Endothelial cell of umbilical vein (primary cell): Measurements from ENCODE around the gene ANKRD39. TPM values are rescaled to one million over a fixed set of nuclear protein-coding genes. Genes with fewer than 3 reads are reported as not detected.

ENCODE experiments used
- BruUV-seq: library from RNA; stranded (reverse); fragments of 400-500 nt; replicated peaks from 2 replicates; lab custom pipeline; 2021; lab: Mats Ljungman, UMichigan
- CTCF ChIA-PET: fragments of 300-600, 350-600 bp; sonication (Branson Sonifier 250); formaldehyde crosslinking; loops from one replicate; lab custom pipeline; 2021; ENCODE audit warnings: antibody characterized with exemption, inconsistent platforms; lab: Charles Lee
- POLR2A ChIA-PET: fragments of 300-600, 350-600 bp; sonication (Branson Sonifier 250); formaldehyde crosslinking; loops from one replicate; lab custom pipeline; 2021; ENCODE audit warnings: antibody characterized with exemption, inconsistent platforms; lab: Charles Lee
- DNase-seq: peaks from one replicate; pipeline ENCODE4 v3.0.0-alpha.2; 2011; ENCODE audit warnings: low read depth, low spot score
- FAIRE-seq: peaks from 2 replicates; lab custom pipeline; 2011; peaks lifted over from hg19 to GRCh38; lab: Jason Lieb, UNC
- H2AFZ ChIP-seq: 2 replicates; pipeline ENCODE4 v1.6.0; 2012; ENCODE audit warnings: low read depth, low read length, control low read depth, inconsistent platforms
- H3K27ac ChIP-seq: 2 replicates; pipeline ENCODE4 v1.5.1; 2011; ENCODE audit warnings: low read depth, mild to moderate bottlenecking, control low read depth, low read length, moderate library complexity; ENCODE audit not compliant: insufficient read depth
- H3K27me3 ChIP-seq, 2 experiments: 2 replicates each; pipeline versions ENCODE4 v1.6.0 to v1.6.1; 2011; ENCODE audit warnings: low read length in 2 of 2, mixed read lengths in 1 of 2; ENCODE audit not compliant: control insufficient read depth in 2 of 2, insufficient read depth in 2 of 2
- H3K36me3 ChIP-seq, 2 experiments: 2 replicates in 1 of 2; 3 replicates in 1 of 2; pipeline ENCODE4 v1.5.1; 2011; ENCODE audit warnings: low read length in 2 of 2, mild to moderate bottlenecking in 1 of 2, moderate library complexity in 1 of 2; ENCODE audit not compliant: control insufficient read depth in 2 of 2, insufficient read depth in 2 of 2; ENCODE audit errors: extremely low read depth in 1 of 2
- H3K4me1 ChIP-seq: 3 replicates; pipeline ENCODE4 v1.5.1; 2011; ENCODE audit warnings: mild to moderate bottlenecking, low read length; ENCODE audit not compliant: control insufficient read depth, insufficient read depth; ENCODE audit errors: extremely low read depth
- H3K4me2 ChIP-seq: 2 replicates; pipeline ENCODE4 v1.6.1; 2011; ENCODE audit warnings: low read length, control low read depth, mixed read lengths; ENCODE audit not compliant: insufficient read depth
- H3K4me3 ChIP-seq, 3 experiments: fragments of 200-600 bp in 1 of 3; sonication (generic), shearing (Covaris generic) in 1 of 3; replicated peaks in 1 of 3; 2 replicates each; pipeline ENCODE4 v1.5.1; 2011 to 2016; ENCODE audit warnings: control low read depth in 3 of 3, low read length in 3 of 3, mild to moderate bottlenecking in 2 of 3, inconsistent platforms in 1 of 3, low read depth in 1 of 3, moderate library complexity in 1 of 3; ENCODE audit not compliant: insufficient read depth in 1 of 3
- H3K79me2 ChIP-seq: 2 replicates; pipeline ENCODE4 v1.6.0; 2012; ENCODE audit warnings: low read length, inconsistent platforms; ENCODE audit not compliant: control insufficient read depth, insufficient read depth
- H3K9ac ChIP-seq: replicated peaks from 2 replicates; pipeline ENCODE3; 2011; ENCODE audit warnings: low read length, control low read depth; ENCODE audit not compliant: insufficient read depth; ENCODE audit errors: extremely low read depth
- H3K9me1 ChIP-seq: replicated peaks from 3 replicates; pipeline ENCODE4 v1.6.0; 2011; ENCODE audit warnings: mild to moderate bottlenecking, low read length; ENCODE audit not compliant: control insufficient read depth, insufficient read depth; ENCODE audit errors: extremely low read depth
- H3K9me3 ChIP-seq: replicated peaks from 2 replicates; pipeline ENCODE4 v1.5.1; 2012; ENCODE audit warnings: low read length, inconsistent platforms; ENCODE audit not compliant: control insufficient read depth, insufficient read depth
- H4K20me1 ChIP-seq: replicated peaks from 2 replicates; pipeline ENCODE3; 2011; ENCODE audit warnings: mild to moderate bottlenecking, low read length; ENCODE audit not compliant: control insufficient read depth, insufficient read depth; ENCODE audit errors: extremely low read depth
- FOS ChIP-seq: IDR thresholded peaks from 2 replicates; pipeline ENCODE4 v1.6.1; 2011; ENCODE audit warnings: mild to moderate bottlenecking, low read length, moderate library complexity, borderline replicate concordance; ENCODE audit not compliant: insufficient read depth
- JUN ChIP-seq: IDR thresholded peaks from 2 replicates; pipeline ENCODE4 v1.6.1; 2011; ENCODE audit warnings: borderline replicate concordance, low read depth; ENCODE audit not compliant: insufficient read length, insufficient read depth
- dilution Hi-C: fragments of 300-500 bp; cut with MboI; formaldehyde crosslinking; loops from one replicate; pipeline ENCODE4 v1.15.0; 2019; ENCODE audit warnings: low sequenced_read_pairs; ENCODE audit not compliant: extremely low pct_ligation_motif_present
- intact Hi-C: fragments of 100-400 bp; cut with micrococcal nuclease; formaldehyde crosslinking; loops from one replicate; pipeline ENCODE4 v1.10.0; 2022
- polyA plus RNA-seq, 4 experiments: library from polyadenylated mRNA; depleted of rRNA in 3 of 4; stranded (reverse) in 3 of 4; unstranded in 1 of 4; fragments of >200 nt; gene quantifications; 2 replicates each; pipeline versions ENCODE4 v1.2.1 to v1.2.3, GENCODE V29; 2011 to 2012; ENCODE audit warnings: missing spikeins in 1 of 4
- total RNA-seq: library from RNA; stranded (reverse); gene quantifications from 2 replicates; pipeline ENCODE4 v1.2.3, GENCODE V29; 2021

The ANKRD39 gene
- total and polyA plus RNA-seq, 2 donors (not counting 3 experiments of a cell fraction or from before 2014, with no cell fraction given) = 14.7 to 17.9 TPM

DNA sequence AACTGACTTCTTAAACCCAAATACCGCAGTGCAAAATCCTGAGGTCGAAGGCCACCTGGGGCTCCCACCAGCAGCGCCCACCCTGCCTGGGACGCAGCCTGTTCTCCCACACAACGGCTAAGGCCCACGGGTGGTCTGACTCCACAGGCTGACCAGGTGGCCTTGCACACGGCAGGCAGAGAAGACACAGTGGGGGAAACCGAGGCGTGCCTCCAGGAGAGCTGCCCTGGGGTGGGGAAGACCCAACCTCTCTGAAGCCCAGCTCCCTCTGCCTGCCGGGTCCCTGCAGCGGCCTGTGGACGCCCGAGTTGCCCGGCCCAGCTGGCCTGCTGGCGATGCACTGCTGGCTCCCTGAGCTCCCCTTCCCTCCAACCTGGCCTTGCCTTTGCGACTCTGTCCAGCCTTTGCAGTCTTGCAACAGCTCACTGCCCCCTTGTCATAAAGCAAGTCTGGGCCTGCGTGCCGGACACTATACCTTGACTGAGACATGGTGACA is 21.8 kb upstream of the ANKRD39 start:
- ChIA-PET CTCF (interaction anchor here (0.7 kb wide), 1 partner anchor 11 kb away, joined by 3 read pairs; no protein-coding TSS in a partner anchor), POLR2A (no interaction called here)
- Histone ChIP-seq H3K4me3 (no peak overlapping the region), H3K9me3 (no peaks in the 10 kb centered on the region), H3K4me2 (no peak overlapping the region), H3K27me3 (peaks cover 0 to 2% of the 10 kb centered on the region in 2 experiments), H3K4me1 (no peaks in the 10 kb centered on the region), H3K9ac (no peak overlapping the region), H4K20me1 (no peaks in the 10 kb centered on the region), H3K9me1 (no peaks in the 10 kb centered on the region), H3K27ac (no peak overlapping the region), H2AFZ (no peak overlapping the region), H3K79me2 (no peaks in the 10 kb centered on the region), H3K36me3 (no peaks in the 10 kb centered on the region)
- intact Hi-C loops (no loop called here), dilution Hi-C loops (no loop called here)
- no peak for DNase-seq
- BruUV-seq = no TSS peak
- no peak for FAIRE-seq
- TF ChIP-seq JUN = no peak

DNA sequence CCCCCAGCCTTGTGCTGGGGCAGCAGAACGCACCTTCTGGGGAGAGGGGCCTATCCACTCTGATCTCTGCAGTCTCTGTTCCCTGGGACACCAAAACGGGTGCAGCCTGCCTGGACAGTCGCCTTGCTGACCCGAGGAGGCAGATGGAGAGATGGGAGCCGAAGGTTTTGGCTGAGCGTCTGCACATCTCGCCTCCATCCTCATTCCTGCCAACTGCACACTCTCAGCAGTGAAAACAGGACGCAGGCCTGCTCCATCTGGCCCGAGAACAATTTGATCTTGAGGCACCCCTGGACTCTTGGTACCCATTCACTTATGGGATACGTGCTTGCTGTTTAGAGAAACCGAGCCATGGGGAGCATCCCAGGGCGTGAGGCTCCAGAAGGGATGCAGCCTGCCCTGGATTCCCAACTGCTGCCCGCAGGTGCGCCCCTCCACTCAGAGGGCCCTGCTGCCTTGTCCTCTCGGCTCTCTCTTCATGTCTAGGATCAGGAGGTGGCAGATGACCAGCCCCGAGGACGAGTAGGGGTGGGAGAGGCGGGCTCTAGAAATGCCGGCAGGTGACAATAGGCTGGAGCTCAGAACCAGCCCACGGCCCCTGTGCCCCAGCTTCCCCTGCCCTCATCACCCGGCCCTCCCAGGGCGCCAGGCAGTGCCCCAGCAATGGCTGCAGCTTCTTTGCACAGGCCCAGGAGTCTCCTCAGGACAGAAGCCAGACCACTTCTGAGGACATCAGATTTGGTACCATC is 21.2 kb upstream of the ANKRD39 start:
- Histone ChIP-seq H2AFZ (no peak overlapping the region), H4K20me1 (no peaks in the 10 kb centered on the region), H3K9me1 (no peaks in the 10 kb centered on the region), H3K27me3 (peaks cover 0 to 2% of the 10 kb centered on the region in 2 experiments), H3K36me3 (no peaks in the 10 kb centered on the region), H3K4me3 (no peak overlapping the region), H3K79me2 (no peaks in the 10 kb centered on the region), H3K27ac (no peak overlapping the region), H3K4me1 (no peaks in the 10 kb centered on the region), H3K4me2 (no peak overlapping the region), H3K9ac (no peak overlapping the region), H3K9me3 (no peaks in the 10 kb centered on the region)
- BruUV-seq = no TSS peak
- DNase-seq = no peak
- dilution Hi-C loops (no loop called here), intact Hi-C loops (no loop called here)
- CTCF ChIA-PET = no interaction called here
- POLR2A ChIA-PET = no interaction called here
- no peak for FAIRE-seq
- TF ChIP-seq FOS = no peak
